NCI-H2196 treated with DMSO at 0.1 percent for 48 hours (cell line): ENCODE data around the gene MCOLN1.
A peak's percentile ranks its signal among the peaks of the same experiment; 100 is the strongest.
"Not testable (repeated sequence)": the region's sequence is repeated elsewhere in the genome, so short reads cannot be mapped to it uniquely, and the experiment has no call there.

Experiments used
- DNase-seq: peaks from one replicate; lab custom pipeline; 2025; ENCODE audit not compliant: unreplicated experiment; lab: John Stamatoyannopoulos, UW

MCOLN1 gene

DNA sequence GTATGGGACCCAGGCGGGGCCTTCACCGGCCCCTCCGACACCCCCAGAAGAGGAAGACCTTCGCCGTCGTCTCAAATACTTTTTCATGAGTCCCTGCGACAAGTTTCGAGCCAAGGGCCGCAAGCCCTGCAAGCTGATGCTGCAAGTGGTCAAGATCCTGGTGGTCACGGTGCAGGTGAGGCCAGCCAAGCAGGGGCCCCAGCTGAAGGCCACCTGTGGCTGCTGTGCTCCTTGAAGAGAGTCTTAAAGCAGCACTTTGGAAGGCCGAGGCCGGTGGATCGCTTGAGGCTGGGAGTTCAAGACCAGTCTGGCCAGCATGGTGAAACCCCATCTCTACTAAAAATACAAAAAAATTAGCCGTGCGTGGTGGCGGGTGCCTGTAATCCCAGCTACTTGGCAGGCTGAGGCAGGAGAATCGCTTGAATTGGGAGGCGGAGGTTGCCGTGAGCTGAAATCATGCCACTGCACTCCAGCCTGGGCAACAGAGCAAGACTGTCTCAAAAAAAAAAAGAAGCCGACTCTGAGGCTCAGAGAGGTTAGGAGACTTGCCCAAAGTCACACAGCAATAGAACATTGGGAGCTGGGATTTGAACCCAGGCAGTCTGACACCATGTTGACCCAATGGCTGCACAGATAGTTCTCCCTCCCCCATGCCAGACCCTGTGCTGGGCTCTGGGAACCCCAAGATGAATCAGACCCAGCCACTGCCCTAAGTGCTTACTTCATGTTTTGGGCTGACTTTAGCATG is 2.7 kb downstream of the MCOLN1 start:
- DNase-seq, result no peak

GRCh38 chr19:7526059-7526929 is 3.9 kb downstream of the MCOLN1 start:
- DNase-seq, result no peak

- no peak for DNase-seq
Measured at GRCh38 chr19:7527516-7528191, 5.2 kb downstream of the MCOLN1 start.

- no peak for DNase-seq
Measured at GRCh38 chr19:7528192-7528519, 5.7 kb downstream of the MCOLN1 start.

GRCh38 chr19:7528522-7529245 is 6.3 kb downstream of the MCOLN1 start:
- DNase-seq, result no peak

DNA sequence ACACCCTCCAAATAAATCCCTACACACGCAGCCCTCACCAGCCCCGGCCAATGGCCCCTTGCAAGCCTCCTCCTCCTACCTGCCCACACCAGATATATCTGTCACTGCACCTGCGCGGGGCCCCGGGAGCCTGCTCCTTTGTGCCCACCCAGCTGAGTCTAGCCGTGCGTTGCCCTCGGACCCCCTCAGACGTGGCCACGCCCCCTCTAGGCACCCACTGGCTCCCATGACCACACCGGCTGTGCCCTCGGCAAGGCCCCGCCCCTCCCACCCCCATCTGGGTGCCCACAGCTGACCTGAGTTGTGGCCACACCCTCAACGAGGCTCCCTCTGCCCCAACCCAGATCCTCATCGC is 6.8 kb downstream of the MCOLN1 start:
- DNase-seq, result no peak

DNA sequence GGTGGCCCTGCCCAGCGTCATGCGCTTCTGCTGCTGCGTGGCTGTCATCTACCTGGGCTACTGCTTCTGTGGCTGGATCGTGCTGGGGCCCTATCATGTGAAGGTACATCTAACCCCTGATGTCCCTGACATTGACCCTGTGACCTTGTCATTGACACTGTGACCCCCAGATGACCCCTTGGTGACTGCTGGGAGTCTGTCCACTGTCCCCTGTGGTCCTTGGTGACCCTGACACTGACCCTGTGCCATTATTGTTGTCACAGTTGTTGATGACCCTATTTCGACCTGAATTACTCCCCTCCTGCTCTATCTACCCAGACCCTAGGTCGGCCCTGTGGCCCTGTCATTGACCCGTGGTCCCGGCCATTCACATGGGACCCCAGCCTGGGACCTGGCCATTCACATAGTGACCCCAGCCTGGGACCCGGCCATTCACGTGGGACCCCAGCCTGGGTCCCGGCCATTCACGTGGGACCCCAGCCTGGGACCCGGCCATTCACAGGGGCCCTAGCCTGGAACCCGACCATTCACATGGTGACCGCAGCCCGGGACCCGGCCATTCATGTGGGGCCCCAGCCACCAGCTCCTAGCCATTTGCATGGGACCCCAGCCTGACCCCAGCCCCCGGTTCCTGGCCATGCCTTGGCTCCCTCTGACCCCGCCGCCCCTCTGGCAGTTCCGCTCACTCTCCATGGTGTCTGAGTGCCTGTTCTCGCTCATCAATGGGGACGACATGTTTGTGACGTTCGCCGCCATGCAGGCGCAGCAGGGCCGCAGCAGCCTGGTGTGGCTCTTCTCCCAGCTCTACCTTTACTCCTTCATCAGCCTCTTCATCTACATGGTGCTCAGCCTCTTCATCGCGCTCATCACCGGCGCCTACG is 7.4 kb downstream of the MCOLN1 start:
- no peak for DNase-seq

GRCh38 chr19:7533281-7533885 is 11.0 kb downstream of the MCOLN1 start:
- no peak for DNase-seq

- peak; percentile 67 for DNase-seq
Measured at GRCh38 chr19:7533925-7534480, 11.6 kb downstream of the MCOLN1 start.

DNA sequence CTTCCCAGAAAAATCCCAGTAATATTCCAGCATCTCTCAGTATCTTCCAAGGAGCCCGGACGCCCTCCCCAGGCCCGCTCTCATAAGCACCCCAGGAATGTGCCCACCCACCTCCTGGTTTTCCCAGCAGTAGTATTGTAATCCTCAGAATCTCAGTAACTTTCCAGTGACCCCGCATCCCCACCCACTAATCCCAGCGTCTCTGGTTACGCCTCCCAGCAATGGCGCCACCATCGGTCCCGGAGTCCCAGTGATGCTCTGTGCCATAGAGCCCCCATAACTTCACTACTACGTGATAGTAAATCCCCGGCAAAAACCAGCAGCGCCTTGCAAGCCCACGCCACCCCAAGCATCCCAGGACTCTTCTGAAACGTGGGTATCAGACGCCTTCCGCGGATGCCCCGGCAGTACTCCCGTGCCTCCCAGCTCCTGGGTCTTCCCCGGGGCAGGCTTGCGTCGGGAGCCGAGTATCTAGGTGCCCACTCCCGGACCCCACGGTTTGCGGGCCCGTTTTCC is 12.2 kb downstream of the MCOLN1 start:
- no peak for DNase-seq

- peak; percentile 82 for DNase-seq
Measured at GRCh38 chr19:7535047-7535997, 12.9 kb downstream of the MCOLN1 start, which contains the start of gene PNPLA6. Gene PNPLA6 (plus strand): TSS chr19:7535717. CDS start chr19:7535789, 72 bp downstream.

DNA sequence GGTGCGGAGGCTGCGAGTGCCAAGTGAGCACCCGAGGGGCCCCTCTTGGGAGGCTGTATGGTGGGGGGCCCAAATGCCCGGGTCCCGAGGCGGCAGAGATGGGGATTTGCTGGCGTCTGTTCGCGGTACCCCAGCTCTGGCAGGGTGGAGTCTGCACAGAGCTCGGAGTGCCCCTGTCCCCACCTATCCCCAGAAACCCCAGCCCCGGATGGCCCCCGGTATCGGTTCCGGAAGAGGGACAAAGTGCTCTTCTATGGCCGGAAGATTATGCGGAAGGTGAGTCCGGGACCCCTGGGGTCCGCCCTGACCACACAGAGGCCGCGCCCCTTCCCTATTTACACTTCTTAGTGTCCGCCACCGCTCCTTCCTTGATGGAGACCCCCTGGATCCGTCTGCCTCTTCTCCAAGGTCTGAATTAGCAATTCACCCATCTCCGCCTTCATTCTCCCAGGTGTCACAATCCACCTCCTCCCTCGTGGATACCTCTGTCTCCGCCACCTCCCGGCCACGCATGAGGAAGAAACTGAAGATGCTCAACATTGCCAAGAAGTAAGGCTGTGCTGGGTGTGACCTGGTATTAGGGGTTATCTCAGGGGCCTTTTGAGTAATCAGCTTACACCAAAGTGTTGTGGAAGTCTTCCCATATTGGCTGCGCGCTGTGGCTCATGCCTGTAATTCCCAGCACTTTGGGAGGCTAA is 13.7 kb downstream of the MCOLN1 start:
- DNase-seq, result no peak

DNA sequence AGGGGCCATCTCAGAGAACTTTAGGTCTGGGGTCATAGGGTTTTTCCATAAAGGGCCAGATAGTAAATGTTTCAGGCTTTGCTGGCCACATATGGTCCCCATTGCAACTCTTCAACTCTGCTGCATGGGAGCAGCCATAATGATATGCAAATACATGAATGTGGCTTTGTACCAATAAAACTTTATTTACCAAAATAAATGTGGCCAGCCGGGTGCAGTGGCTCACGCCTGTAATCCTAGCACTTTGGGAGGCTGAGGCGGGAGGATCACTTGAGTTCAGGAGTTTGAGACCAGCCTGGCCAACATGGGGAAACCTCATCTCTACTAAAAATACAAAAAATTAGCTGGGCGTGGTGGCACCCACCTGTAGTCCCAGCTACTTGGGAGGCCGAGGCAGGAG is 16.6 kb downstream of the MCOLN1 start:
- not testable (repeated sequence) for DNase-seq

- DNase-seq, result no peak
Measured at GRCh38 chr19:7539827-7540425, 17.5 kb downstream of the MCOLN1 start.

- DNase-seq, result no peak
Measured at GRCh38 chr19:7540761-7541474, 18.5 kb downstream of the MCOLN1 start.

DNA sequence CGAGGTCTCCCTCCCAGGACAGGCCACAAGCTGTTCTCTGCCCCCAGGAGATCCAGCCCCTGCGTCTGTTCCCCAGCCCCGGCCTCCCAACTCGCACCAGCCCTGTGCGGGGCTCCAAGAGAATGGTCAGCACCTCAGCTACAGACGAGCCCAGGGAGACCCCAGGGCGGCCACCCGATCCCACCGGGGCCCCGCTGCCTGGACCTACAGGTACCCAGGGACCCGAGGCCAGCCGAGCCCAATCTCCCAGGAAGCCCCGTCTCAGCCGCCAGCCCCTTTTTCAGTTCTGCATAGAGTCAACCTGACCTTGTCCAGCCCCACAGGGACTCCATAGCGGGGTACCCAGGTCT is 19.0 kb downstream of the MCOLN1 start:
- no peak for DNase-seq
